A673 (cell line): ENCODE results near the gene SYNE3. TPM values are rescaled to one million over a fixed set of nuclear protein-coding genes. Genes with fewer than 3 reads are reported as not detected.

ENCODE experiments used
- BruUV-seq: library from RNA; stranded (reverse); fragments of 400-500 nt; replicated peaks from 2 replicates; lab custom pipeline; 2021; lab: Mats Ljungman, UMichigan
- CTCF ChIA-PET: fragments of 300-600 bp; sonication (Branson Sonifier 250); formaldehyde crosslinking; loops from one replicate; lab custom pipeline; 2022; ENCODE audit warnings: antibody characterized with exemption; lab: Charles Lee
- POLR2A ChIA-PET: fragments of 300-600 bp; sonication (Branson Sonifier 250); formaldehyde crosslinking; loops from one replicate; lab custom pipeline; 2022; ENCODE audit warnings: antibody characterized with exemption; ENCODE audit not compliant: low non-redundant PET; lab: Charles Lee
- DNase-seq: peaks from one replicate; pipeline ENCODE4 v3.0.0-alpha.2; 2015; ENCODE audit warnings: low spot score
- H3K27ac ChIP-seq: fragments of 200-600 bp; sonication (generic); 2 replicates; pipeline ENCODE4 v1.5.1; 2016; ENCODE audit warnings: mixed run types, low read depth, mild to moderate bottlenecking, mixed read lengths, antibody characterized with exemption, low read length; ENCODE audit not compliant: poor library complexity, severe bottlenecking
- H3K27me3 ChIP-seq: fragments of 200-600 bp; sonication (generic); replicated peaks from 2 replicates; pipeline ENCODE4 v1.6.1; 2017; ENCODE audit warnings: mixed run types, low read depth, mild to moderate bottlenecking, mixed read lengths, antibody characterized with exemption, low read length; ENCODE audit not compliant: insufficient read depth, poor library complexity
- H3K36me3 ChIP-seq: fragments of 200-600 bp; sonication (generic); 2 replicates; pipeline ENCODE4 v1.6.1; 2016; ENCODE audit warnings: mixed run types, mild to moderate bottlenecking, mixed read lengths, antibody characterized with exemption, low read length; ENCODE audit not compliant: insufficient read depth, poor library complexity, severe bottlenecking
- H3K4me1 ChIP-seq: fragments of 200-600 bp; sonication (generic); 2 replicates; pipeline ENCODE4 v1.6.1; 2017; ENCODE audit warnings: mixed run types, mild to moderate bottlenecking, mixed read lengths, antibody characterized with exemption, low read length; ENCODE audit not compliant: insufficient read depth, poor library complexity, severe bottlenecking
- H3K4me3 ChIP-seq: fragments of 200-600 bp; sonication (generic); 2 replicates; pipeline ENCODE4 v1.5.1; 2016; ENCODE audit warnings: low read depth, mixed run types, mild to moderate bottlenecking, mixed read lengths, low read length; ENCODE audit not compliant: poor library complexity, severe bottlenecking
- H3K9me3 ChIP-seq: fragments of 200-600 bp; sonication (generic); 2 replicates; pipeline ENCODE4 v1.6.1; 2016; ENCODE audit warnings: mixed run types, low read depth, mild to moderate bottlenecking, mixed read lengths, antibody characterized with exemption, low read length; ENCODE audit not compliant: poor library complexity, severe bottlenecking
- EZH2 ChIP-seq: fragments of 200-600 bp; sonication (generic); IDR thresholded peaks from 2 replicates; pipeline ENCODE4 v1.6.1; 2017; ENCODE audit warnings: borderline replicate concordance, low read depth, mild to moderate bottlenecking, mixed read lengths, antibody characterized with exemption, low read length; ENCODE audit not compliant: poor library complexity, severe bottlenecking
- intact Hi-C: fragments of 100-400 bp; cut with micrococcal nuclease; formaldehyde crosslinking; loops from one replicate; pipeline ENCODE4 v1.10.0; 2022; ENCODE audit not compliant: unreplicated experiment
- total RNA-seq: library from RNA; stranded (reverse); gene quantifications from 2 replicates; pipeline ENCODE4 v1.2.3, GENCODE V29; 2021
- TF ChIP-seq, protein P1 (sequence below): fragments of 300-800, 200-600 bp; sonication (generic); conservative IDR thresholded peaks from 2 replicates; pipeline ENCODE4 v1.5.1; 2017; ENCODE audit warnings: low read depth, mild to moderate bottlenecking, antibody characterized with exemption, low read length, moderate library complexity, mixed read lengths

SYNE3 gene
- total RNA-seq, 1 experiment from 2014 or later, result 6.4 TPM

GRCh38 chr14:95472819-95473251, 43.6 kb downstream of the SYNE3 start:
- Histone ChIP-seq H3K9me3 (no peaks in the 10 kb centered on the region), H3K36me3 (no peaks in the 10 kb centered on the region), H3K4me1 (peaks cover 4% of the 10 kb centered on the region), H3K27me3 (no peaks in the 10 kb centered on the region), H3K4me3 (no peak overlapping the region), H3K27ac (no peak overlapping the region)
- BruUV-seq, result no TSS peak
- DNase-seq, result no peak
- TF ChIP-seq EZH2, result no peak
- TF ChIP-seq, protein P1, sequence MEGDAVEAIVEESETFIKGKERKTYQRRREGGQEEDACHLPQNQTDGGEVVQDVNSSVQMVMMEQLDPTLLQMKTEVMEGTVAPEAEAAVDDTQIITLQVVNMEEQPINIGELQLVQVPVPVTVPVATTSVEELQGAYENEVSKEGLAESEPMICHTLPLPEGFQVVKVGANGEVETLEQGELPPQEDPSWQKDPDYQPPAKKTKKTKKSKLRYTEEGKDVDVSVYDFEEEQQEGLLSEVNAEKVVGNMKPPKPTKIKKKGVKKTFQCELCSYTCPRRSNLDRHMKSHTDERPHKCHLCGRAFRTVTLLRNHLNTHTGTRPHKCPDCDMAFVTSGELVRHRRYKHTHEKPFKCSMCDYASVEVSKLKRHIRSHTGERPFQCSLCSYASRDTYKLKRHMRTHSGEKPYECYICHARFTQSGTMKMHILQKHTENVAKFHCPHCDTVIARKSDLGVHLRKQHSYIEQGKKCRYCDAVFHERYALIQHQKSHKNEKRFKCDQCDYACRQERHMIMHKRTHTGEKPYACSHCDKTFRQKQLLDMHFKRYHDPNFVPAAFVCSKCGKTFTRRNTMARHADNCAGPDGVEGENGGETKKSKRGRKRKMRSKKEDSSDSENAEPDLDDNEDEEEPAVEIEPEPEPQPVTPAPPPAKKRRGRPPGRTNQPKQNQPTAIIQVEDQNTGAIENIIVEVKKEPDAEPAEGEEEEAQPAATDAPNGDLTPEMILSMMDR, result no peak
- POLR2A ChIA-PET, result no interaction called here
- intact Hi-C loops, result no loop called here
- CTCF ChIA-PET, result no interaction called here

DNA sequence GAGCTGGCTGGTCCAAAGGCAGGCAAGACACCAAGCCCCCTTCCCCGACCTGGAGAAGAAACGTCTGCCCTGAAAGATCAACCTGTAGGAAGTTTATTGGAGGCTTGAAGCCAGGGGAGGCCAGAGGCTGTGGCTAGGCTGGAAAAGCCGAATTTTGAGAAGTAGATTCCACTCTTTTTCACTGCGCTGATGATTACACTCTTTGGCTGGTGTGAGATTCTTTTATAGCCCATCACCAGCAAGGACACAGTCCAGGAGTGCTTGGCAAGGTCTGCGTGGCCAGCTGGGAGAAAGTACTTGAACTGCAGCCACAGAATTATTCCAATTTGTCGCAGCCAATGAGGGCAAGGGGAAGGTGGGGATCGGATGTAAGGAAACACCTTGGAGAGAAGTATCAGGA, 45.0 kb downstream of the SYNE3 start:
- Histone ChIP-seq H3K36me3 (no peaks in the 10 kb centered on the region), H3K27me3 (no peaks in the 10 kb centered on the region), H3K9me3 (no peaks in the 10 kb centered on the region), H3K4me3 (no peak overlapping the region), H3K27ac (no peak overlapping the region), H3K4me1 (peaks cover 4% of the 10 kb centered on the region)
- POLR2A ChIA-PET, result no interaction called here
- intact Hi-C loops, result no loop called here
- no peak for TF ChIP-seq EZH2
- TF ChIP-seq, protein P1, result no peak
- CTCF ChIA-PET, result no interaction called here
- BruUV-seq, result no TSS peak
- DNase-seq, result no peak

- intact Hi-C loops, result no loop called here
- no peak for DNase-seq
- Histone ChIP-seq H3K4me3 (no peak overlapping the region), H3K27ac (no peak overlapping the region), H3K9me3 (no peaks in the 10 kb centered on the region), H3K27me3 (no peaks in the 10 kb centered on the region), H3K4me1 (peaks cover 4% of the 10 kb centered on the region), H3K36me3 (no peaks in the 10 kb centered on the region)
- CTCF ChIA-PET, result no interaction called here
- BruUV-seq, result no TSS peak
- no peak for TF ChIP-seq EZH2
- POLR2A ChIA-PET, result no interaction called here
These were observed 45.4 kb downstream of the SYNE3 start for GRCh38 chr14:95471016-95471415.

DNA sequence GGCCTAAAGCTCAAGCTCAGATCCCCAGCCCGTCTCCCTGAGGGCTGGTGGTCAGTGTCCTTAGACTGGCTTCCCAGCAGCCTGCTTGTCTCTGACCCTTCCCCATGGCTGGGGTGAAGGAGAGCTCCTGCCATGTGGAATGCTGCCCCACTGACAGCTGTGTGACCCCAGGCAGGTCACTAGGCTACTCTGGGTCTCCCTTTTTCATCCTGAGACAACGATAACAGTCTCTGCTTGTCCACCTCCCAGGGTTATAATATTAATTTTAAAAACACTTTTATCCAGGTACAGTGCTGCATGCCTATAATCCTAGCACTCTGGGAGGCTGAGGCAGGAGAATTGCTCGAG, 47.3 kb downstream of the SYNE3 start:
- no peaks in the 10 kb centered on the region for H3K27me3 ChIP-seq
- DNase-seq, result no peak
- no peaks in the 10 kb centered on the region for H3K9me3 ChIP-seq
- no peak overlapping the region for H3K4me3 ChIP-seq
- intact Hi-C loops, result no loop called here
- no peak overlapping the region for H3K27ac ChIP-seq
- no TSS peak for BruUV-seq
- ChIA-PET POLR2A (no interaction called here), CTCF (no interaction called here)
- H3K36me3 ChIP-seq, result no peaks in the 10 kb centered on the region
- peaks cover 4% of the 10 kb centered on the region for H3K4me1 ChIP-seq
- TF ChIP-seq, protein P1, result no peak
- TF ChIP-seq EZH2, result no peak
